ENCODE results near the gene CPNE6. TPM values are rescaled to one million over a fixed set of nuclear protein-coding genes. Genes with fewer than 3 reads are reported as not detected.

CPNE6 gene
- total RNA-seq, 1 experiment from 2014 or later, result not detected

DNA sequence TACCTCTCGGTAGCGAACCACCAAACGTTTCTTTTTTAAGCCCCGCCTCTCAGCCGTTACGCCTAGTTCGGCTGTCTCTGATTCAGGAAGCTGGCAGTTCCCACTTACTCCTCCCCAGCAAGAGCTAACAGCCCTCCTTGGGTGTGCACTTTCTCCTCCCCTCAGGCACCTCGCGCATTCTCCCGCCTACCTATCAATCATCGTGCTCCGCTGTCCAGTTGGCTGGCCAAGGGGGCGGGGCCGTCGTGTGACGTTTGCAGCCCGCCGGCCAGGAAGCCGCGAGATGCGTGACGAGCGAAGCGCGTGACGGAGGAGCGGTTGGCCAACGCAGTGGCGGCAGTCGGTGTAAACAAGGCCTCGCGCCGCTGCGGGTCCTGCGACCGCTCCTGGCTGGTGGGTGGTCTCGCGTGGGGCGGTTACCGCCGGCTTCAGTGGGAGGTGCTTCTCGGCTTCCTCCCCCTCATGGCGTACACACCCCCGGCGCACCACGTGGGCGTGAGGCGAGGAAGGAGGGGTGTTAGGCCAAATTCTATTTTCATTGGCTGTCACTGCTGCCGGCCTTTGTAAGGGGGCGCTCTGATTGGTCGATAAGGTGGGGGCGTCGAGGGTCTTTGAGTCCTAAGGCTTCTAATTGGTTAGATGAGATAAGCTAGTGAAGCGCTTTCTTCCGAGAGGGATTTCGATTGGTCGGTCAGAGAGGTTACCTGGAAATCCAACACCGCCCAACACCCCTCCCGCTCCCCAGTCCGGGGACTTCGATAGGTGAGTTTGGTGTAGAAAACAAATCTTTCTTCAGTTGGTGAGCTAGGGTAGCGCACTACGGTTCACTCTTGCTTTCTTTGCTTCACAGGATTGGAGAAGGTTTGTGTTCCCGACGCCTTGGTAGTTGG is 43.4 kb downstream of the CPNE6 start, which contains the start of the genes DCAF11 and NRL:
Gene DCAF11, plus strand, starts transcription at position 246 of the 890 bp plus-strand sequence. CDS start 818 bp downstream, outside the sequence.
Gene NRL, minus strand, starts transcription at position 418 of the 890 bp plus-strand sequence. CDS start 32,101 bp downstream, outside the sequence.
- no peaks in the 10 kb centered on the region for H3K9me3 ChIP-seq (ENCODE audit: control insufficient read depth, low read depth, low read length)
- H4K20me1 ChIP-seq (ENCODE audit: control insufficient read depth, insufficient read depth, insufficient read length), result no peaks in the 10 kb centered on the region
- peak within 1 kb of the TSS; percentile 36 for H3K27ac ChIP-seq (ENCODE audit: insufficient read length, low read depth, low read length)
- H3T11ph ChIP-seq (ENCODE audit: low read length), result no peak within 1 kb of the TSS
- no peak within 1 kb of the TSS for H4K91ac ChIP-seq (ENCODE audit: insufficient read length, low read depth, low read length)
- H2BK5ac ChIP-seq (ENCODE audit: insufficient read length, low read length), result no peak within 1 kb of the TSS
- no peaks in the 10 kb centered on the region for H3K79me1 ChIP-seq (ENCODE audit: insufficient read depth, low read depth, low read length, poor library complexity, severe bottlenecking)
- peaks cover 13% of the 10 kb centered on the region for H3K23me2 ChIP-seq (ENCODE audit: insufficient read length, low read depth, low read length, poor library complexity, severe bottlenecking)
- no peak within 1 kb of the TSS for H2BK120ac ChIP-seq (ENCODE audit: low read depth, low read length, poor library complexity, severe bottlenecking)
- peak; percentile 99 for DNase-seq
- no peak within 1 kb of the TSS for H2BK15ac ChIP-seq (ENCODE audit: low read depth, low read length)
- H2AK5ac ChIP-seq (ENCODE audit: insufficient read length, low read length), result no peak within 1 kb of the TSS
- H3K4me3 Mint-ChIP-seq, result peak within 1 kb of the TSS; percentile 93 to 95
- H3K27me3 Mint-ChIP-seq (ENCODE audit: low read depth), result peaks cover 3% of the 10 kb centered on the region; the same call in 1 of the 2 replicates
- no peak within 1 kb of the TSS for H4K5ac ChIP-seq (ENCODE audit: insufficient read length, low read depth, low read length)
- H4K8ac ChIP-seq (replicated peaks; ENCODE audit: insufficient read length, low read depth, low read length), result no peak within 1 kb of the TSS
- peak within 1 kb of the TSS; percentile 79 for H3K4me2 ChIP-seq (ENCODE audit: insufficient read depth, insufficient read length, low read length)
- no peaks in the 10 kb centered on the region; a peak in 1 of 5 replicates for H3K9me3 Mint-ChIP-seq
- H3K23ac ChIP-seq (ENCODE audit: insufficient read length, low read depth, low read length), result no peak within 1 kb of the TSS
- H3K27ac Mint-ChIP-seq, result peak within 1 kb of the TSS; percentile 93 to 100 (median 98)
- H3K18ac ChIP-seq (ENCODE audit: insufficient read length, low read depth, low read length), result peak within 1 kb of the TSS; percentile 97
- H3K27me3 ChIP-seq (ENCODE audit: insufficient read depth, low read length), result no peaks in the 10 kb centered on the region
- no peak within 1 kb of the TSS for H3K56ac ChIP-seq (ENCODE audit: insufficient read length, low read depth, low read length)
- no peak within 1 kb of the TSS for H2AFZ ChIP-seq (ENCODE audit: low read length)
- WGBS (ENCODE audit: extremely low coverage, insufficient read length, low lambda C conversion rate), result no CpG with 5 or more reads among the region's 65 CpGs
- H3K4me1 ChIP-seq (ENCODE audit: insufficient read depth, low read length), result no peaks in the 10 kb centered on the region
- H3K4me1 Mint-ChIP-seq, result peaks cover 12 to 15% of the 10 kb centered on the region in 2 experiments
- peak within 1 kb of the TSS; percentile 75 for H3K9ac ChIP-seq (ENCODE audit: extremely low read depth, insufficient read length, low read length)
- H3K36me3 Mint-ChIP-seq (ENCODE audit: insufficient read depth in 1 of 3, low read depth in 3 of 3), result peaks cover 15 to 43% (median 33%) of the 10 kb centered on the region in 3 experiments; a peak in 6 of 7 replicates
- TF ChIP-seq, protein P1, sequence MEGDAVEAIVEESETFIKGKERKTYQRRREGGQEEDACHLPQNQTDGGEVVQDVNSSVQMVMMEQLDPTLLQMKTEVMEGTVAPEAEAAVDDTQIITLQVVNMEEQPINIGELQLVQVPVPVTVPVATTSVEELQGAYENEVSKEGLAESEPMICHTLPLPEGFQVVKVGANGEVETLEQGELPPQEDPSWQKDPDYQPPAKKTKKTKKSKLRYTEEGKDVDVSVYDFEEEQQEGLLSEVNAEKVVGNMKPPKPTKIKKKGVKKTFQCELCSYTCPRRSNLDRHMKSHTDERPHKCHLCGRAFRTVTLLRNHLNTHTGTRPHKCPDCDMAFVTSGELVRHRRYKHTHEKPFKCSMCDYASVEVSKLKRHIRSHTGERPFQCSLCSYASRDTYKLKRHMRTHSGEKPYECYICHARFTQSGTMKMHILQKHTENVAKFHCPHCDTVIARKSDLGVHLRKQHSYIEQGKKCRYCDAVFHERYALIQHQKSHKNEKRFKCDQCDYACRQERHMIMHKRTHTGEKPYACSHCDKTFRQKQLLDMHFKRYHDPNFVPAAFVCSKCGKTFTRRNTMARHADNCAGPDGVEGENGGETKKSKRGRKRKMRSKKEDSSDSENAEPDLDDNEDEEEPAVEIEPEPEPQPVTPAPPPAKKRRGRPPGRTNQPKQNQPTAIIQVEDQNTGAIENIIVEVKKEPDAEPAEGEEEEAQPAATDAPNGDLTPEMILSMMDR (conservative IDR thresholded peaks at IDR 0.05), result no peak
- peak within 1 kb of the TSS; percentile 98 for H3K14ac ChIP-seq (ENCODE audit: insufficient read depth, low read length)
- no peaks in the 10 kb centered on the region for H3K79me2 ChIP-seq (ENCODE audit: insufficient read depth, low read length)
- no peak within 1 kb of the TSS for H3K4ac ChIP-seq (ENCODE audit: low read depth, low read length)
- H2BK20ac ChIP-seq (ENCODE audit: low read depth, low read length, poor library complexity, severe bottlenecking), result no peak within 1 kb of the TSS
- H2BK12ac ChIP-seq (ENCODE audit: insufficient read length, low read depth, low read length), result no peak within 1 kb of the TSS

Data from H9 (cell line).